Adrenal gland (tissue), 12 donors: Measurements from ENCODE around the gene KAT8. TPM values are rescaled to one million over a fixed set of nuclear protein-coding genes. Genes with fewer than 3 reads are reported as not detected.

Source experiments
- DNase-seq, 7 donors: peaks; one replicate each; pipeline ENCODE4 v3.0.0-alpha.2; 2019 to 2020
- H3K27ac ChIP-seq, 5 donors: fragments of 200-600 bp; sonication (generic) in 4 of 5; 1 replicate in 3 of 5; 2 replicates in 2 of 5; pipeline versions ENCODE4 v1.5.1 to v1.8.0; 2016 to 2020; ENCODE audit warnings: mild to moderate bottlenecking in 1 of 5
- H3K27me3 ChIP-seq: fragments of 200-600 bp; 2 replicates; pipeline ENCODE4 v1.8.0; 2021
- H3K36me3 ChIP-seq, 2 donors: fragments of 200-600 bp; replicated peaks in 1 of 2; 1 replicate in 1 of 2; 2 replicates in 1 of 2; pipeline versions ENCODE4 v1.5.1 to v1.8.0; 2018 to 2022
- H3K4me1 ChIP-seq, 2 donors: fragments of 200-600 bp; replicated peaks in 1 of 2; 1 replicate in 1 of 2; 2 replicates in 1 of 2; pipeline versions ENCODE4 v1.5.1 to v1.8.0; 2018 to 2021
- H3K4me3 ChIP-seq, 4 donors: fragments of 200-600 bp; sonication (generic) in 3 of 4; one replicate each; pipeline ENCODE4 v1.5.1; 2016 to 2018
- H3K9me3 ChIP-seq, 3 donors: fragments of 200-600 bp; sonication (generic) in 1 of 3; replicated peaks in 1 of 3; 1 replicate in 2 of 3; 2 replicates in 1 of 3; pipeline versions ENCODE4 v1.5.1 to v1.8.0; 2016 to 2021
- CTCF ChIP-seq, 6 experiments: fragments of 450-650 bp in 4 of 6; fragments of 200-600 bp in 2 of 6; sonication (generic) in 1 of 6; IDR thresholded peaks; 1 replicate in 5 of 6; 2 replicates in 1 of 6; pipeline versions ENCODE4 v1.5.1 to v1.8.0; 2016 to 2021; ENCODE audit warnings: antibody characterized with exemption in 6 of 6, mild to moderate bottlenecking in 2 of 6, moderate library complexity in 1 of 6
- POLR2A ChIP-seq, 2 donors: fragments of 450-650 bp; IDR thresholded peaks; one replicate each; pipeline ENCODE4 v1.6.1; 2017; ENCODE audit warnings: antibody characterized with exemption in 2 of 2, mild to moderate bottlenecking in 2 of 2, moderate library complexity in 1 of 2
- WGBS, 4 donors: extraction: QIAGEN DNeasy Blood & Tissue Kit in 2 of 4; methylation state at CpG; one replicate each; pipeline versions ENCODE4 v1.1.5 to v1.1.7; 2013 to 2017; 5-methylcytosine and 5-hydroxymethylcytosine counted together
- intact Hi-C, 2 donors: fragments of 100-400 bp; cut with DNase I; formaldehyde crosslinking; loops; one replicate each; pipeline versions ENCODE4 v1.14.1 to v1.15.0; 2022 to 2023
- polyA plus RNA-seq, 3 donors: library from polyadenylated mRNA; stranded (reverse); fragments of 200-250 nt in 2 of 3; fragments of 350-450 nt in 1 of 3; fragmentation: Illumina TruSeq in 1 of 3; extraction: RNeasy Lipid Tissue Mini Kit (QIAGEN cat#74804) in 1 of 3; gene quantifications; one replicate each; pipeline ENCODE4 v1.2.3, GENCODE V29; 2013 to 2014
- total RNA-seq, 9 donors: library from RNA; depleted of rRNA in 4 of 9; stranded (reverse); fragments of >200 nt in 4 of 9; fragments of 120-200 nt in 1 of 9; fragmentation: NEBNext Ultra II Directional in 1 of 9; extraction: Animal tissue kit (Norgen Biotek cat#: 25700) in 1 of 9; gene quantifications; one replicate each; pipeline versions ENCODE4 v1.1.0 to v1.2.4, GENCODE V29; 2013 to 2023
- donor health status: healthy with polysubstance abuse.
- donor health status: Bipolar disorder and iron deficiency.
- donor health status: DM: yes; HTN: yes; CAD: no.
- donor health status: DM: no; HTN: no; CAD: no.
- donor health status: DM: no; HTN: no; CAD: no.
- donor health status: DM: yes; HTN: yes; CAD: no.

Gene KAT8
- total and polyA plus RNA-seq, 12 donors: 45.0 to 148 (median 86.9) TPM

DNA sequence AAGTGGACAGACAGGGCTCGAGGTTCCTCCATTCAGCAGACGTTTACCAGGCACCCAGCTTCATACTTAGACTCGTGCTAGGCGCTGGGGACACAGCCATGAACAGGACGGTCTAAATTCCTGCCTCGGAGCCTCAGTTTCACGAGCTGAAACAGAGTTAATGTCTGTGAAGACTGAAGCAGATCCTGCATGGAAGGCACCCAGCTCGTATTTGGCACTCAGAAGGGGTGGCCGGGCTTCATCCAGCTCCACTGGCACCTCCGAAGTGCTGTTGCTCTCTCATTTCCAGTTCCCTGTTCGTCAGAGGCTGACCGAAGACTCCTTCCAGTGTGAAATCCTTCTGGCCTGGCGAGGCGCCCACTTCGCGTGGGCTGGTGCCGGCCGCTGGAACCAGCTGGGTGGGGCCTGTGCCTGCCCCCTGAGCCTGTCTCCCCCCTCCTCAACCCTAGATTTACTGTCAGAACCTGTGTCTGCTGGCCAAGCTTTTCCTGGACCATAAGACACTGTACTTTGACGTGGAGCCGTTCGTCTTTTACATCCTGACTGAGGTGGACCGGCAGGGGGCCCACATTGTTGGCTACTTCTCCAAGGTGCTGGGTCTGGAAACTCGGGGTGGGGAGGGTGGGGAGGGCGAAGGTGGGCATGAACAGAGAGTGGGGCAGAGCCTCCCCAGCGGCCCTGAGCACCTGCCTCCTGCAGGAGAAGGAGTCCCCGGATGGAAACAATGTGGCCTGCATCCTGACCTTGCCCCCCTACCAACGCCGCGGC, 12.3 kb downstream of the KAT8 start:
- intact Hi-C loops: no loop called here
- peak in 4 of 7 donors; percentile 35 to 69 (median 54) for DNase-seq
- 68 to 78% (median 74%) methylated on average over 16 to 29 of the region's 29 CpGs for WGBS, 4 donors
- H3K27ac ChIP-seq: peak overlapping the region in 4 of 5 donors; percentile 41 to 93 (median 68)
- peaks cover 0 to 41% of the 10 kb centered on the region in 2 donors for H3K36me3 ChIP-seq
- no peaks in the 10 kb centered on the region for H3K9me3 ChIP-seq
- no peaks in the 10 kb centered on the region for H3K4me1 ChIP-seq
- H3K4me3 ChIP-seq: no peak overlapping the region
- H3K27me3 ChIP-seq: no peaks in the 10 kb centered on the region
- TF ChIP-seq CTCF (IDR thresholded peaks at IDR 0.05) (no peak), POLR2A (IDR thresholded peaks at IDR 0.05) (no peak)

GRCh38 chr16:31130336-31130891, 12.9 kb downstream of the KAT8 start:
- WGBS, 4 donors: 83 to 90% (median 85%) methylated on average over 2 to 10 of the region's 10 CpGs
- peak overlapping the region in 2 of 5 donors; percentile 78 to 93 for H3K27ac ChIP-seq
- no peaks in the 10 kb centered on the region for H3K9me3 ChIP-seq
- intact Hi-C loops: no loop called here
- H3K27me3 ChIP-seq: no peaks in the 10 kb centered on the region
- H3K4me1 ChIP-seq: no peaks in the 10 kb centered on the region
- H3K36me3 ChIP-seq: peaks cover 0 to 37% of the 10 kb centered on the region in 2 donors
- TF ChIP-seq CTCF (IDR thresholded peaks at IDR 0.05): no peak
- no peak for TF ChIP-seq POLR2A (IDR thresholded peaks at IDR 0.05)
- DNase-seq: no peak
- H3K4me3 ChIP-seq: no peak overlapping the region

DNA sequence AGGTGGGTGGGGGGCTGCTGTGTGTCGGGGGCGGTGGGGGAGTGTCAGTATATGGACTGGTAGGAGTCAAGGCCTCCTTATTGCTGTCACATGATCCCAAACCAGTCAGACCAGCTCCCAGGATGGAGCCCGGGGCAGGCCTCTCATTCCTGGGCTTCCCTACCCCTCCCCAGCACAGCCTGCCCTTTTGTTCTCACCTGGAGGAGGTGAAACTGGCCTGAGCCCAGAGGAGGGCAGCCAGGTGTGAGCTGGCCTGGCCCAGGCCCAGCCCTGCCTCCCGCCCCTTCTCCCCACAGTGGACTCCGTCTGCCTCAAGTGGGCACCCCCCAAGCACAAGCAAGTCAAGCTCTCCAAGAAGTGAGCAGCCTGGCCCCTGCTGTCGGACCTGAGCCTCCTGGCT, 13.4 kb downstream of the KAT8 start:
- TF ChIP-seq CTCF (IDR thresholded peaks at IDR 0.05): no peak
- TF ChIP-seq POLR2A (IDR thresholded peaks at IDR 0.05): no peak
- H3K4me3 ChIP-seq: no peak overlapping the region
- 85 to 95% (median 90%) methylated on average over 2 to 6 of the region's 6 CpGs for WGBS, 4 donors
- H3K9me3 ChIP-seq: no peaks in the 10 kb centered on the region
- intact Hi-C loops: no loop called here
- no peak overlapping the region for H3K27ac ChIP-seq
- no peak for DNase-seq
- no peaks in the 10 kb centered on the region for H3K4me1 ChIP-seq
- peaks cover 0 to 37% of the 10 kb centered on the region in 2 donors for H3K36me3 ChIP-seq
- no peaks in the 10 kb centered on the region for H3K27me3 ChIP-seq

- no peaks in the 10 kb centered on the region for H3K4me1 ChIP-seq
- H3K27me3 ChIP-seq: no peaks in the 10 kb centered on the region
- intact Hi-C loops: no loop called here
- 94 to 96% (median 95%) methylated on average over 9 to 11 of the region's 11 CpGs for WGBS, 4 donors
- no peaks in the 10 kb centered on the region for H3K9me3 ChIP-seq
- no peak overlapping the region for H3K27ac ChIP-seq
- TF ChIP-seq CTCF (IDR thresholded peaks at IDR 0.05) (no peak), POLR2A (IDR thresholded peaks at IDR 0.05) (no peak)
- no peak for DNase-seq
- H3K36me3 ChIP-seq: peaks cover 0 to 37% of the 10 kb centered on the region in 2 donors
- H3K4me3 ChIP-seq: no peak overlapping the region
These were observed 14.0 kb downstream of the KAT8 start for GRCh38 chr16:31131416-31131815.
